Sigmoid colon (tissue), 4 donors: Measurements from ENCODE around the gene KRT6C.

Source experiments
- EP300 ChIP-seq, 4 donors: sonication (generic); formaldehyde crosslinking; IDR thresholded peaks; one replicate each; pipeline ENCODE4 v1.6.1; 2017; ENCODE audit warnings: antibody characterized with exemption in 4 of 4
- POLR2A ChIP-seq, 2 donors: fragments of 450-650 bp; IDR thresholded peaks; one replicate each; pipeline ENCODE4 v1.6.1; 2016; ENCODE audit warnings: antibody characterized with exemption in 2 of 2, mild to moderate bottlenecking in 2 of 2, moderate library complexity in 2 of 2
- POLR2AphosphoS5 ChIP-seq, 4 donors: sonication (generic); formaldehyde crosslinking; IDR thresholded peaks; one replicate each; pipeline ENCODE4 v1.6.1; 2017; ENCODE audit warnings: antibody characterized with exemption in 4 of 4
- TF ChIP-seq, protein P1 (sequence below), 4 experiments: fragments of 450-650 bp in 3 of 4; fragments of 200-600 bp in 1 of 4; IDR thresholded peaks; one replicate each; pipeline ENCODE4 v1.5.1; 2016 to 2019; ENCODE audit warnings: antibody characterized with exemption in 4 of 4, mild to moderate bottlenecking in 3 of 4, moderate library complexity in 2 of 4

DNA sequence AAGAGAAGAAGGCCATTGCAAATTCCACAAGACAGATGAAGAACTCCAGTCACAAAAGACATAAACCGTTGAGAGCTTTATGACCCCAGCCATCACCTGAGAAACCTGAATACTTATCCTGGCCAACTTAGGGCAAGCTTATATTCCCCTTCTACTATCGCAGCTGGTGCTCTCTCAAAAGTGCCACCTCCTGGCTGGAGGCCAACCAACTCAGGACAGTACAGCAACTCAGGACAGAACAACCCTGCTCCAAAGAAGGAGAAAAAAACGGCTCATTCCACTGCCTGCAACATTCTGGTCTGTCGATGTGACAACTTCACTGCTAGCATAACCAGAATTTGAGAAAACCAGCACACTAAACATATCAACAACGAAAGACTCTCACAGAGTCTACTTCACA is 11.9 kb downstream of the KRT6C start:
- TF ChIP-seq, protein P1, sequence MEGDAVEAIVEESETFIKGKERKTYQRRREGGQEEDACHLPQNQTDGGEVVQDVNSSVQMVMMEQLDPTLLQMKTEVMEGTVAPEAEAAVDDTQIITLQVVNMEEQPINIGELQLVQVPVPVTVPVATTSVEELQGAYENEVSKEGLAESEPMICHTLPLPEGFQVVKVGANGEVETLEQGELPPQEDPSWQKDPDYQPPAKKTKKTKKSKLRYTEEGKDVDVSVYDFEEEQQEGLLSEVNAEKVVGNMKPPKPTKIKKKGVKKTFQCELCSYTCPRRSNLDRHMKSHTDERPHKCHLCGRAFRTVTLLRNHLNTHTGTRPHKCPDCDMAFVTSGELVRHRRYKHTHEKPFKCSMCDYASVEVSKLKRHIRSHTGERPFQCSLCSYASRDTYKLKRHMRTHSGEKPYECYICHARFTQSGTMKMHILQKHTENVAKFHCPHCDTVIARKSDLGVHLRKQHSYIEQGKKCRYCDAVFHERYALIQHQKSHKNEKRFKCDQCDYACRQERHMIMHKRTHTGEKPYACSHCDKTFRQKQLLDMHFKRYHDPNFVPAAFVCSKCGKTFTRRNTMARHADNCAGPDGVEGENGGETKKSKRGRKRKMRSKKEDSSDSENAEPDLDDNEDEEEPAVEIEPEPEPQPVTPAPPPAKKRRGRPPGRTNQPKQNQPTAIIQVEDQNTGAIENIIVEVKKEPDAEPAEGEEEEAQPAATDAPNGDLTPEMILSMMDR (IDR thresholded peaks at IDR 0.05): no peak
- TF ChIP-seq EP300 (IDR thresholded peaks at IDR 0.05): no peak
- no peak for TF ChIP-seq POLR2AphosphoS5 (IDR thresholded peaks at IDR 0.05)
- TF ChIP-seq POLR2A (IDR thresholded peaks at IDR 0.05): no peak
